Measurements from ENCODE around the gene FBXO45. TPM values are rescaled to one million over a fixed set of nuclear protein-coding genes. Genes with fewer than 3 reads are reported as not detected.
"Not testable (repeated sequence)": the region's sequence is repeated elsewhere in the genome, so short reads cannot be mapped to it uniquely, and the experiment has no call there.

FBXO45 gene
- total and polyA plus RNA-seq, 5 donors: 3.0 to 7.6 (median 6.7) TPM

DNA sequence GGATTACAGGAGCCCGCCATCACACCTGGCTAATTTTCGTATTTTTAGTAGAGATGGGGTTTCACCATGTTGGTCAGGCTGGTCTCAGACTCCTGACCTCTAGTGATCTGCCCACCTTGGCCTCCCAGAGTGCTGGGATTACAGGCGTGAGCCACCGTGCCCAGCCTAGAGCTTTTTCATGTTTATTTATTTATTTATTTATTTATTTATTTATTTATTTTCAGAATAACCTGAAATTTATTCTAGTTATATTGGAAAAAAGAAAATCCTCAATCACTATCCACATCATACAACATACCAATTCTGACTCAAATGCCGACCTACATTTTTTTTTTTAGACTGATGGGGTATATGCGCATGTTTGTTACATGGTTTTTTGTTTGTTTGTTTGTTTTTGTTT is 46.8 kb downstream of the FBXO45 start:
- ATAC-seq; intact Hi-C loops (cut with DNase I): not testable (repeated sequence)
- WGBS: 96% methylated on average over 6 of the region's 6 CpGs

GRCh38 chr3:196617256-196617655 is 48.8 kb downstream of the FBXO45 start:
- H3K27me3 ChIP-seq (ENCODE audit: control insufficient read depth, insufficient read depth): no peaks in the 10 kb centered on the region
- 60% methylated on average over 5 of the region's 5 CpGs for WGBS
- no peak for DNase-seq
- no peaks in the 10 kb centered on the region for H3K4me1 ChIP-seq (ENCODE audit: control insufficient read depth, insufficient read depth, low read length)
- H3K27ac ChIP-seq (ENCODE audit: low read length): no peak overlapping the region
- H3K9me3 ChIP-seq (ENCODE audit: control insufficient read depth, low read length): no peaks in the 10 kb centered on the region
- no peak for ATAC-seq
- no peak overlapping the region for H3K4me3 ChIP-seq (ENCODE audit: low read length)
- intact Hi-C loops (cut with DNase I): no loop called here

More for the DNA sequence above, 46.8 kb downstream of the FBXO45 start:
- not testable (repeated sequence) for DNase-seq; H3K4me1 ChIP-seq (ENCODE audit: control insufficient read depth, insufficient read depth, low read length); H3K9me3 ChIP-seq (ENCODE audit: control insufficient read depth, low read length); H3K27me3 ChIP-seq (ENCODE audit: control insufficient read depth, insufficient read depth); H3K27ac ChIP-seq (ENCODE audit: low read length); H3K4me3 ChIP-seq (ENCODE audit: low read length)

- DNase-seq: no peak
- intact Hi-C loops (cut with DNase I): no loop called here
- peak in 1 of 2 donors; percentile 53 for ATAC-seq
- no peaks in the 10 kb centered on the region for H3K9me3 ChIP-seq (ENCODE audit: control insufficient read depth, low read length)
- no peaks in the 10 kb centered on the region for H3K4me1 ChIP-seq (ENCODE audit: control insufficient read depth, insufficient read depth, low read length)
- WGBS: 35% methylated on average over 5 of the region's 5 CpGs
- no peak overlapping the region for H3K4me3 ChIP-seq (ENCODE audit: low read length)
- no peaks in the 10 kb centered on the region for H3K27me3 ChIP-seq (ENCODE audit: control insufficient read depth, insufficient read depth)
- no peak overlapping the region for H3K27ac ChIP-seq (ENCODE audit: low read length)
These were observed 50.8 kb downstream of the FBXO45 start for GRCh38 chr3:196619223-196619622.

GRCh38 chr3:196619627-196620026 is 51.2 kb downstream of the FBXO45 start:
- WGBS: 45% methylated on average over 2 of the region's 5 CpGs
- intact Hi-C loops (cut with DNase I); H3K4me1 ChIP-seq (ENCODE audit: control insufficient read depth, insufficient read depth, low read length): not testable (repeated sequence)

DNA sequence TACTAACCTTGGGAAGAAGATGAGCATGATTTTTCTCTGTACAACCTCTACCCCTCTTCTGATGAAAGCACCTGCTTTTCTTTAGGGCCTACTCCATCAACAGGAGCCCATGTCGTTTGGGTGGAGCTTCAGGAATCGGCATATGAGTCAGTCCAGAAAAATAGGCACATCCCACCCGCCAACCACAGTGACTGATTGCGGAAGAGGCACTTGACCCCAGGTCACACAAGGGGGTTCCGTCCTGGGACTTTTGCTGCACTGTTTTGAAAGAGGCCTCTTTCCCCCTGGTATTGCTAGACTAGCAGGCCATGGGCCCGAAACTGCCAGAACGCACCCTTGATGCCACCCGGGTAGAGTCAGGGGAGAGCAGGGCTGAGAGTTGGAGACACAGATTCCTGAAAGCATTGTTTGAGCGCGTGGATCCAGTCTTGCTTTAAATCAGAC is 51.7 kb downstream of the FBXO45 start:
- Histone ChIP-seq H3K9me3 (ENCODE audit: control insufficient read depth, low read length) (no peaks in the 10 kb centered on the region), H3K4me1 (ENCODE audit: control insufficient read depth, insufficient read depth, low read length) (no peaks in the 10 kb centered on the region), H3K4me3 (ENCODE audit: low read length) (no peak overlapping the region), H3K27ac (ENCODE audit: low read length) (peak overlapping the region; percentile 20), H3K27me3 (ENCODE audit: control insufficient read depth, insufficient read depth) (no peaks in the 10 kb centered on the region)
- ATAC-seq (peak; percentile 42 to 75), DNase-seq (peak in 2 of 3 donors; percentile 33 to 60)
- intact Hi-C loops (cut with DNase I): no loop called here
- 52% methylated on average over 10 of the region's 10 CpGs for WGBS

More at GRCh38 chr3:196619627-196620026, 51.2 kb downstream of the FBXO45 start:
- H3K9me3 ChIP-seq (ENCODE audit: control insufficient read depth, low read length); H3K4me3 ChIP-seq (ENCODE audit: low read length); DNase-seq; H3K27me3 ChIP-seq (ENCODE audit: control insufficient read depth, insufficient read depth); H3K27ac ChIP-seq (ENCODE audit: low read length): not testable (repeated sequence)
- ATAC-seq: peak in 1 of 2 donors; percentile 42

GRCh38 chr3:196620684-196621083 is 52.2 kb downstream of the FBXO45 start:
- no peaks in the 10 kb centered on the region for H3K9me3 ChIP-seq (ENCODE audit: control insufficient read depth, low read length)
- no peak overlapping the region for H3K27ac ChIP-seq (ENCODE audit: low read length)
- no peaks in the 10 kb centered on the region for H3K27me3 ChIP-seq (ENCODE audit: control insufficient read depth, insufficient read depth)
- no peaks in the 10 kb centered on the region for H3K4me1 ChIP-seq (ENCODE audit: control insufficient read depth, insufficient read depth, low read length)
- 72% methylated on average over 2 of the region's 2 CpGs for WGBS
- intact Hi-C loops (cut with DNase I): no loop called here
- ATAC-seq: no peak
- DNase-seq: no peak
- no peak overlapping the region for H3K4me3 ChIP-seq (ENCODE audit: low read length)

DNA sequence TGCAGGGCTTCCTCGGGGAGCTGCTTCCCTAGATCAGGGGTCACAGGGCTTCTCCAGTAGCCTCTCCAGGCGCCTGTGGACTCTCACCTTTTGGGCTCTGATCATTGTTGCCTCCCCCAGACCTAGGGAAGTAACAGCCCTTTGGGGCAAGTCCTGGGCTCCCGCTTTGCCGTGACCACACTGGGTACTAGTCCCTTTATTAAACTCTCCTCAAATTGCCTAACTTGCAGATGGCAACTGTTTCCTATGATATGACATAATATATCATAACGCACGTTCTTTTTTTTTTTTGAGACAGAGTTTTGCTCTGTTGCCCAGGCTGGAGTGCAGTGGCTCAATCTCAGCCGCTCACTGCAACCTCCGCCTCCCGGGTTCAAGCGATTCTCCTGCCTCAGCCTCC is 53.2 kb downstream of the FBXO45 start:
- Histone ChIP-seq H3K4me3 (ENCODE audit: low read length) (no peak overlapping the region), H3K4me1 (ENCODE audit: control insufficient read depth, insufficient read depth, low read length) (no peaks in the 10 kb centered on the region), H3K27me3 (ENCODE audit: control insufficient read depth, insufficient read depth) (no peaks in the 10 kb centered on the region), H3K27ac (ENCODE audit: low read length) (no peak overlapping the region), H3K9me3 (ENCODE audit: control insufficient read depth, low read length) (no peaks in the 10 kb centered on the region)
- DNase-seq (no peak), ATAC-seq (no peak)
- 87% methylated on average over 10 of the region's 10 CpGs for WGBS
- intact Hi-C loops (cut with DNase I): no loop called here

DNA sequence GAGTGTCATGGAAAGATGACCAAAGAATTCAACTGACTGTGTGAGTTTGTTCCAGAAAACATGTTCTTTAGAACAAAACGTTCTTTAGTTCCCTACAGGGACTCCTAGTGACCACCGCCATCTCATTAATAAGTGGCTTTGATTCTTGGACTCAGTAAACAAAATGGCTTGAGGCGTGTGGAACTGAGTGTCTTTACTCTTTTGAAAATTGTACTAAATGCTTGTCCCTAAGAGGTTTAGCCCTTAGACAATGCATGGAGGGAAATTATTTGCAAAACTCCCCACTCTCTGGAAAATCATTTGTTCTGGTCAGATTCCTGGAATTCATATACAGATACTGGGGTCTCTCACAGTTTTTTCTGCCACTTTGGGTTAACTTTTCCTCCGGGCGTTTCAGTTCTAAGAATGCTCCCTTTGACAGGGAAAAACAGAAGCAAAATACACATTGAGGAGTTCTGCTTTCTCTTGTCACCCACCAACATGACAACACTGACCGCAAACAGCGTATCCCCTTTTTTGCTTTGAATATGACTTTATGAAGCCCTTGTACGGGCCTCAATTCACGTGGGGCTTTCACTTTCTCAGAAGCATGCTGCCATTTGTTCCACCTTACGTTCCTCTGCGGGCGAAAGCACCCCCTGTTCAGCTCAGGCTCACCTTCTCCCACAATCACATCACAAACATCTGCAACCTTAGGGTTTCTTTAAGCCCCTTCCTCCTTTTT is 55.8 kb downstream of the FBXO45 start:
- DNase-seq (no peak), ATAC-seq (peak; percentile 45 to 49)
- Histone ChIP-seq H3K27ac (ENCODE audit: low read length) (peak overlapping the region; percentile 36), H3K9me3 (ENCODE audit: control insufficient read depth, low read length) (no peaks in the 10 kb centered on the region), H3K4me3 (ENCODE audit: low read length) (no peak overlapping the region), H3K27me3 (ENCODE audit: control insufficient read depth, insufficient read depth) (no peaks in the 10 kb centered on the region), H3K4me1 (ENCODE audit: control insufficient read depth, insufficient read depth, low read length) (no peaks in the 10 kb centered on the region)
- intact Hi-C loops (cut with DNase I): no loop called here
- WGBS: 75% methylated on average over 12 of the region's 12 CpGs

DNA sequence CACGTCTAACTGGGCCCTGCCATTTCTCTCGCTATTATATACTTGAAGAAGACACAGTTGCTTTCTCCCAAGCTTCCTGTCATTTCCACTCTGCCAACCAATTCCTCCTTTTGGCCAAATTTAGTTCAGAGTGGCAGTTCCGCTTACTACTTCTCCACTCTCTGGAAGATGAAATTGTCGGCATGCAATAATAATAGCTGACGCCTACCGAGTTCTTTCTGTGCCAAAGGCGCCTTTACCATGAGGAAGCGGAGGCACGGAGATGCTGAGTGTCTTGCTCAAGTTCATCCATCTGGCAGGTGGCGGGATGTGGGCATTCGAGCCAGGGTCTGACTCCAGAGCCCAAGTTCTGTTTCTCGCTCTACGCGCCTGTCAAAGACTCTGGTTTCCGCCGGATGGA is 56.4 kb downstream of the FBXO45 start:
- ATAC-seq: peak; percentile 59 to 64

GRCh38 chr3:196625331-196625730 is 56.9 kb downstream of the FBXO45 start:
- no peak overlapping the region for H3K4me3 ChIP-seq (ENCODE audit: low read length)
- no peaks in the 10 kb centered on the region for H3K4me1 ChIP-seq (ENCODE audit: control insufficient read depth, insufficient read depth, low read length)
- ATAC-seq (no peak), DNase-seq (no peak)
- no peak overlapping the region for H3K27ac ChIP-seq (ENCODE audit: low read length)
- H3K9me3 ChIP-seq (ENCODE audit: control insufficient read depth, low read length): no peaks in the 10 kb centered on the region
- WGBS: 77% methylated on average over 6 of the region's 6 CpGs
- no peaks in the 10 kb centered on the region for H3K27me3 ChIP-seq (ENCODE audit: control insufficient read depth, insufficient read depth)
- intact Hi-C loops (cut with DNase I): no loop called here

More for the DNA sequence above, 56.4 kb downstream of the FBXO45 start:
- H3K9me3 ChIP-seq (ENCODE audit: control insufficient read depth, low read length): no peaks in the 10 kb centered on the region
- DNase-seq: peak; percentile 40 to 70 (median 68)
- intact Hi-C loops (cut with DNase I): no loop called here
- no peak overlapping the region for H3K4me3 ChIP-seq (ENCODE audit: low read length)
- 90% methylated on average over 16 of the region's 16 CpGs for WGBS
- no peaks in the 10 kb centered on the region for H3K27me3 ChIP-seq (ENCODE audit: control insufficient read depth, insufficient read depth)
- H3K4me1 ChIP-seq (ENCODE audit: control insufficient read depth, insufficient read depth, low read length): no peaks in the 10 kb centered on the region
- H3K27ac ChIP-seq (ENCODE audit: low read length): no peak overlapping the region

DNA sequence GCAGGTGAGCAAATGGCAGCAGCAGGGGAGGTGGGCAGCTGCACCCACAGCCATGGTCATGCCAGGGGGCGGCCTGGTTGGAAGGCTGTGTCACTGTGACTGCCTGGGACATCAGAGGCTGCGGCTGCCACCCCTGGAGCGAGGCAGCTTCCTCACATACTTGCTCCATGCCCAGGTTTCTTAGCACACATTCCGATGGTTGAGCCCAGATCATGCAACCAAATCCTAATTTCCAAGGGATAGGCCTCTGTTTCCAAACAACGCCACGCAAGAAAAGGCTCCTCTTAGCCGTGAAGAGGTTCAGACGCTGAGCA is 59.4 kb downstream of the FBXO45 start:
- DNase-seq (no peak), ATAC-seq (no peak)
- no peak overlapping the region for H3K4me3 ChIP-seq (ENCODE audit: low read length)
- H3K27me3 ChIP-seq (ENCODE audit: control insufficient read depth, insufficient read depth): no peaks in the 10 kb centered on the region
- 88% methylated on average over 8 of the region's 8 CpGs for WGBS
- no peaks in the 10 kb centered on the region for H3K9me3 ChIP-seq (ENCODE audit: control insufficient read depth, low read length)
- H3K27ac ChIP-seq (ENCODE audit: low read length): no peak overlapping the region
- H3K4me1 ChIP-seq (ENCODE audit: control insufficient read depth, insufficient read depth, low read length): peaks cover 4% of the 10 kb centered on the region
- intact Hi-C loops (cut with DNase I): no loop called here

- Histone ChIP-seq H3K4me3 (ENCODE audit: low read length) (no peak overlapping the region), H3K27me3 (ENCODE audit: control insufficient read depth, insufficient read depth) (no peaks in the 10 kb centered on the region), H3K4me1 (ENCODE audit: control insufficient read depth, insufficient read depth, low read length) (peaks cover 4% of the 10 kb centered on the region), H3K27ac (ENCODE audit: low read length) (no peak overlapping the region), H3K9me3 (ENCODE audit: control insufficient read depth, low read length) (no peaks in the 10 kb centered on the region)
- ATAC-seq: no peak
- no peak for DNase-seq
- WGBS: 91% methylated on average over 2 of the region's 2 CpGs
- intact Hi-C loops (cut with DNase I): no loop called here
These were observed 60.8 kb downstream of the FBXO45 start for GRCh38 chr3:196629228-196629627.

All from right cardiac atrium (tissue), 5 donors.